ENCODE measurements around the gene TEX11.

Gene TEX11

DNA sequence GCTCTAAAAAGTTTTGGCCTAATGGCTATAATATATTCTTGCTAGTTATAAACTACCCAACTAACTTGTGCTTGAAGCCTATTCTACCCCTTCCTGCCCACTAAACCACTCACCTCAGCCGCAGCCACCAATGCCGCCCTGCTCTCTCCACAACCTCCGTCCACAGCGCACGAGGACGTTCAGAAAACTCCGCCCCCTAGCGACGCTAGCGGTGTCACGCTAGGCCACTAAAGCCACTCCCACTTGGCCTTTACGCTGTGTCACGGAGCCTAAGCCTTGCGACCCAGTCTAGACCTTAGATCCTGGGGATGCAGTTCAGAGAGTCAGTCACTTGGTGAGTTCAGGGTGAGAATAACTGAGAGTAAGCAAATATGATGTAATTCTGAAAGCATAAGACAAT is at the start of gene TEX11:
TSS of gene TEX11 (minus strand) at position 171 of the 400 bp plus-strand sequence. CDS start 922 bp downstream, outside the sequence.
- Histone ChIP-seq H3K27ac (no peak within 1 kb of the TSS), H3K9me3 (no peaks in the 10 kb centered on the region), H3K4me3 (ENCODE audit: low read depth in 1 of 2, low read length in 1 of 2) (no peak within 1 kb of the TSS), H3K27me3 (no peaks in the 10 kb centered on the region), H3K4me1 (ENCODE audit: control insufficient read depth in 1 of 2, insufficient read depth in 1 of 2, low read depth in 1 of 2, low read length in 1 of 2) (no peaks in the 10 kb centered on the region), H3K36me3 (no peaks in the 10 kb centered on the region)
- TF ChIP-seq CTCF (IDR thresholded peaks at IDR 0.05): no peak

DNA sequence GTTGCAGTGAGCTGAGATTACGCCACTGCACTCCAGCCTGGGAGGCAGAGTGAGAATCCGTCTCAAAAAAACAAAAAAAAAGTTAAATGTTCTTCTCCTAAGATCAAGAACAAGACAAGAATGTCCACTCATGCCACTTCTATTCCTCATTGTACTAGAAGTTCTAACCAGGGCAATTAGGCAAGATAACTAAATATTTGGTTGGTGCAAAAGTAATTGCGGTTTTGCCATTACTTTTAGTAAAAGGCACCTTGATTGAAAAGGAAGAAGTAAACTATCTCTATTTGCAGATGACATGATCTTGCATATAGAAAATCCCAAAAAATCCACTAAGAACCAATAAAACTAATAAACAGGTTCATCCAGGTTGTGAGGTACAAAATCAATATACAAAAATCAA is 46.4 kb upstream of the TEX11 start:
- no peak overlapping the region for H3K4me3 ChIP-seq (ENCODE audit: low read depth in 1 of 2, low read length in 1 of 2)
- H3K4me1 ChIP-seq (ENCODE audit: control insufficient read depth in 1 of 2, insufficient read depth in 1 of 2, low read depth in 1 of 2, low read length in 1 of 2): no peaks in the 10 kb centered on the region
- H3K9me3 ChIP-seq: no peaks in the 10 kb centered on the region
- no peak overlapping the region for H3K27ac ChIP-seq
- no peaks in the 10 kb centered on the region for H3K36me3 ChIP-seq
- peaks cover under 1% of the 10 kb centered on the region for H3K27me3 ChIP-seq
- TF ChIP-seq CTCF (IDR thresholded peaks at IDR 0.05): no peak

DNA sequence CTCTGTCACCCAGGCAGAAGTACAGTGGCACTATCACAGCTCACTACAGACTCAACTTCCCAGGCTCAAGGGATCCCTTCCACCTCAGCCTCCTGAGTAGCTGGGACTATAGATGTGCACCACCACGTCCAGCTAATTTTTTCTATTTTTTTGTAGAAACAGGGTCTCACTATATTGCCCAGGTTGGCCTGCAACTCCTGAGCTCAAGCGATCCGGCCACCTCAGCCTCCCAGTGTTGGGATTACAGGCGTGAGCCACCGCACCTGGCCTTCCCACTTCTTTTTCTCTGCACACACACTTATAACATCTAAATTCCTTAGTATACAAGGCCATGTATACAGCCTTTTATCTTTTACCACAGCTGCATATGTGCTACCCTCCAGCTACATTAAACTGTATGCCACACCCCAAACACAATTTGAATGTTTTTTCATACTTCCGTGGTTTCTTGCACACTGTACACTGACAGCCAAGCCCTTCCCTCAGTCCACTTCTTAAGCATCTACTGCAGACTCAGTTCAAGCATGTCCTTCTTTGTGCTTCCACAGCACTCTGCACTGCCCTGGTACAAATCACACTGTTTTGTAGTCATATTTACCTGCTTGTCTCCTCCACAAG is 15.9 kb upstream of the TEX11 start:
- Histone ChIP-seq H3K27ac (no peak overlapping the region), H3K9me3 (no peaks in the 10 kb centered on the region), H3K36me3 (no peaks in the 10 kb centered on the region), H3K27me3 (peaks cover 9% of the 10 kb centered on the region), H3K4me3 (ENCODE audit: low read depth in 1 of 2, low read length in 1 of 2) (no peak overlapping the region), H3K4me1 (ENCODE audit: control insufficient read depth in 1 of 2, insufficient read depth in 1 of 2, low read depth in 1 of 2, low read length in 1 of 2) (no peaks in the 10 kb centered on the region)
- no peak for TF ChIP-seq CTCF (IDR thresholded peaks at IDR 0.05)

- H3K9me3 ChIP-seq: no peaks in the 10 kb centered on the region
- H3K27me3 ChIP-seq: peaks cover 7% of the 10 kb centered on the region
- no peak for TF ChIP-seq CTCF (IDR thresholded peaks at IDR 0.05)
- no peak overlapping the region for H3K27ac ChIP-seq
- no peaks in the 10 kb centered on the region for H3K4me1 ChIP-seq (ENCODE audit: control insufficient read depth in 1 of 2, insufficient read depth in 1 of 2, low read depth in 1 of 2, low read length in 1 of 2)
- H3K4me3 ChIP-seq (ENCODE audit: low read depth in 1 of 2, low read length in 1 of 2): no peak overlapping the region
- H3K36me3 ChIP-seq: no peaks in the 10 kb centered on the region
Measured at GRCh38 chrX:70922774-70923473, 14.4 kb upstream of the TEX11 start.

DNA sequence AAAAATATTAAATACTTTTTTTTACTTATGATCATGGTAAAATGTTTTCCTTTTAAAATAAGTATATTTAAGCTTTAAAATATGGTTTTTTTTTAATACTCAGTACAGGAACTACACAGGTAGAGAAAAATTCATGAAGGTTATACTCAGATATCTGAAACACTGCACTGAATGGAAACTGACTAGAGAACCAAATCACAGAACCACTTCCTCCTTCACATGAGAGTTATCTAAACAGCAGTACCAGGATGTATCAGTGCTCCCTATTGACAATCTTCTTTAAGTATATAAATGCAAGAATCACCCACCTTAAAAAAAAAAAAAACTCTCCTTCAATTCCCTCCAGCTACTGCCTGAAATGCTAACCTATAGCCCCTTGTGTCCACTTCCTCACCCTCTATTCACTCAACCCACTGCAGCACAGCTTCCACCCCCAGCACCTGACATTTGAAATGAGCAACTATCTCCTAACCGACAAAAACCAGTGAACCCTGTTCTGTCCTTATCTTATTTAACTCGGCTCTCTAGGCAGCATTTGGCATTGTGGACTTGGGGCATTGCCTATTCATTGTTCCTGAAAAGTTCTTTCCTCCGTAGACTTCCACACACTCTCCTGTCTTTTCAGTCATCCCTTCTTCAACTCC is 13.3 kb upstream of the TEX11 start:
- Histone ChIP-seq H3K4me1 (ENCODE audit: control insufficient read depth in 1 of 2, insufficient read depth in 1 of 2, low read depth in 1 of 2, low read length in 1 of 2) (no peaks in the 10 kb centered on the region), H3K36me3 (no peaks in the 10 kb centered on the region), H3K27me3 (peaks cover 7% of the 10 kb centered on the region), H3K27ac (no peak overlapping the region), H3K4me3 (ENCODE audit: low read depth in 1 of 2, low read length in 1 of 2) (no peak overlapping the region), H3K9me3 (no peaks in the 10 kb centered on the region)
- no peak for TF ChIP-seq CTCF (IDR thresholded peaks at IDR 0.05)
